ENCODE results near the gene RPS8. TPM values are rescaled to one million over a fixed set of nuclear protein-coding genes. Genes with fewer than 3 reads are reported as not detected.
"Not testable (repeated sequence)": the region's sequence is repeated elsewhere in the genome, so short reads cannot be mapped to it uniquely, and the experiment has no call there.

The RPS8 gene
- total RNA-seq, 1 donor from 2014 or later: 1,789 TPM

GRCh38 chr1:44821240-44821715 lies 45.9 kb downstream of the RPS8 start:
- no peak for TF ChIP-seq CTCF (IDR thresholded peaks at IDR 0.05; ENCODE audit: unreplicated experiment)
- peak overlapping the region; percentile 73 for H3K4me3 Mint-ChIP-seq (ENCODE audit: unreplicated experiment)
- no peaks in the 10 kb centered on the region for H3K36me3 Mint-ChIP-seq (ENCODE audit: low read depth, unreplicated experiment)
- H3K4me1 Mint-ChIP-seq (ENCODE audit: unreplicated experiment): peaks cover 15% of the 10 kb centered on the region
- no peak for DNase-seq (ENCODE audit: low spot score)
- peak overlapping the region; percentile 75 for H3K27ac Mint-ChIP-seq (ENCODE audit: unreplicated experiment)
- no peaks in the 10 kb centered on the region for H3K9me3 Mint-ChIP-seq (ENCODE audit: unreplicated experiment)
- peaks cover 10% of the 10 kb centered on the region for H3K27me3 Mint-ChIP-seq (ENCODE audit: unreplicated experiment)

GRCh38 chr1:44822131-44822701 lies 46.9 kb downstream of the RPS8 start:
- H3K4me1 Mint-ChIP-seq (ENCODE audit: unreplicated experiment): peaks cover 16% of the 10 kb centered on the region
- H3K36me3 Mint-ChIP-seq (ENCODE audit: low read depth, unreplicated experiment): no peaks in the 10 kb centered on the region
- TF ChIP-seq CTCF (IDR thresholded peaks at IDR 0.05; ENCODE audit: unreplicated experiment): no peak
- peaks cover 10% of the 10 kb centered on the region for H3K27me3 Mint-ChIP-seq (ENCODE audit: unreplicated experiment)
- H3K9me3 Mint-ChIP-seq (ENCODE audit: unreplicated experiment): no peaks in the 10 kb centered on the region
- H3K4me3 Mint-ChIP-seq (ENCODE audit: unreplicated experiment): no peak overlapping the region
- H3K27ac Mint-ChIP-seq (ENCODE audit: unreplicated experiment): no peak overlapping the region
- DNase-seq (ENCODE audit: low spot score): no peak

GRCh38 chr1:44822981-44823451 lies 47.7 kb downstream of the RPS8 start:
- DNase-seq (ENCODE audit: low spot score): no peak
- H3K9me3 Mint-ChIP-seq (ENCODE audit: unreplicated experiment): no peaks in the 10 kb centered on the region
- H3K27ac Mint-ChIP-seq (ENCODE audit: unreplicated experiment): no peak overlapping the region
- peaks cover 15% of the 10 kb centered on the region for H3K4me1 Mint-ChIP-seq (ENCODE audit: unreplicated experiment)
- no peak for TF ChIP-seq CTCF (IDR thresholded peaks at IDR 0.05; ENCODE audit: unreplicated experiment)
- no peak overlapping the region for H3K4me3 Mint-ChIP-seq (ENCODE audit: unreplicated experiment)
- H3K27me3 Mint-ChIP-seq (ENCODE audit: unreplicated experiment): peaks cover 10% of the 10 kb centered on the region
- no peaks in the 10 kb centered on the region for H3K36me3 Mint-ChIP-seq (ENCODE audit: low read depth, unreplicated experiment)

- H3K9me3 Mint-ChIP-seq (ENCODE audit: unreplicated experiment); H3K27me3 Mint-ChIP-seq (ENCODE audit: unreplicated experiment); DNase-seq (ENCODE audit: low spot score); H3K27ac Mint-ChIP-seq (ENCODE audit: unreplicated experiment); H3K36me3 Mint-ChIP-seq (ENCODE audit: low read depth, unreplicated experiment); H3K4me3 Mint-ChIP-seq (ENCODE audit: unreplicated experiment): not testable (repeated sequence)
- peaks cover 13% of the 10 kb centered on the region for H3K4me1 Mint-ChIP-seq (ENCODE audit: unreplicated experiment)
Observed at GRCh38 chr1:44824392-44824791, 49.1 kb downstream of the RPS8 start.

GRCh38 chr1:44826375-44827196 lies 51.2 kb downstream of the RPS8 start:
- no peak for TF ChIP-seq CTCF (IDR thresholded peaks at IDR 0.05; ENCODE audit: unreplicated experiment)
- Mint-ChIP-seq H3K36me3 (ENCODE audit: low read depth, unreplicated experiment) (no peaks in the 10 kb centered on the region), H3K27me3 (ENCODE audit: unreplicated experiment) (peaks cover 9% of the 10 kb centered on the region), H3K27ac (ENCODE audit: unreplicated experiment) (no peak overlapping the region), H3K4me3 (ENCODE audit: unreplicated experiment) (no peak overlapping the region), H3K4me1 (ENCODE audit: unreplicated experiment) (peaks cover 13% of the 10 kb centered on the region), H3K9me3 (ENCODE audit: unreplicated experiment) (no peaks in the 10 kb centered on the region)
- DNase-seq (ENCODE audit: low spot score): peak; percentile 10
